Measurements from ENCODE around the gene MPZ. TPM values are rescaled to one million over a fixed set of nuclear protein-coding genes. Genes with fewer than 3 reads are reported as not detected.

The MPZ gene
- total RNA-seq, 1 donor from 2014 or later: 16.4 TPM

- H3K9me3 Mint-ChIP-seq (ENCODE audit: unreplicated experiment): no peaks in the 10 kb centered on the region
- H3K4me3 Mint-ChIP-seq (ENCODE audit: unreplicated experiment): no peak overlapping the region
- no peak for TF ChIP-seq CTCF (IDR thresholded peaks at IDR 0.05; ENCODE audit: partially characterized antibody, unreplicated experiment)
- DNase-seq: no peak
- H3K27me3 Mint-ChIP-seq (ENCODE audit: unreplicated experiment): peaks cover 4% of the 10 kb centered on the region
- H3K36me3 Mint-ChIP-seq (ENCODE audit: unreplicated experiment): no peaks in the 10 kb centered on the region
- no peak overlapping the region for H3K27ac Mint-ChIP-seq (ENCODE audit: unreplicated experiment)
- peaks cover 14% of the 10 kb centered on the region for H3K4me1 Mint-ChIP-seq (ENCODE audit: low read depth, unreplicated experiment)
These were observed 9.3 kb downstream of the MPZ start for GRCh38 chr1:161300478-161300877.

GRCh38 chr1:161299347-161299746, 10.4 kb downstream of the MPZ start:
- H3K4me3 Mint-ChIP-seq (ENCODE audit: unreplicated experiment): no peak overlapping the region
- peaks cover 4% of the 10 kb centered on the region for H3K27me3 Mint-ChIP-seq (ENCODE audit: unreplicated experiment)
- no peak for DNase-seq
- H3K4me1 Mint-ChIP-seq (ENCODE audit: low read depth, unreplicated experiment): peaks cover 10% of the 10 kb centered on the region
- no peak overlapping the region for H3K27ac Mint-ChIP-seq (ENCODE audit: unreplicated experiment)
- H3K36me3 Mint-ChIP-seq (ENCODE audit: unreplicated experiment): no peaks in the 10 kb centered on the region
- no peak for TF ChIP-seq CTCF (IDR thresholded peaks at IDR 0.05; ENCODE audit: partially characterized antibody, unreplicated experiment)
- no peaks in the 10 kb centered on the region for H3K9me3 Mint-ChIP-seq (ENCODE audit: unreplicated experiment)

- no peak for DNase-seq
- Mint-ChIP-seq H3K27me3 (ENCODE audit: unreplicated experiment) (peaks cover 4% of the 10 kb centered on the region), H3K27ac (ENCODE audit: unreplicated experiment) (no peak overlapping the region)
These were observed 11.7 kb downstream of the MPZ start for GRCh38 chr1:161298116-161298515.

GRCh38 chr1:161297415-161297814, 12.4 kb downstream of the MPZ start:
- H3K9me3 Mint-ChIP-seq (ENCODE audit: unreplicated experiment): peaks cover 1% of the 10 kb centered on the region
- H3K27ac Mint-ChIP-seq (ENCODE audit: unreplicated experiment): no peak overlapping the region
- H3K4me1 Mint-ChIP-seq (ENCODE audit: low read depth, unreplicated experiment): peaks cover 2% of the 10 kb centered on the region
- no peak overlapping the region for H3K4me3 Mint-ChIP-seq (ENCODE audit: unreplicated experiment)
- DNase-seq: no peak
- peaks cover 4% of the 10 kb centered on the region for H3K27me3 Mint-ChIP-seq (ENCODE audit: unreplicated experiment)
- no peaks in the 10 kb centered on the region for H3K36me3 Mint-ChIP-seq (ENCODE audit: unreplicated experiment)
- TF ChIP-seq CTCF (IDR thresholded peaks at IDR 0.05; ENCODE audit: partially characterized antibody, unreplicated experiment): no peak

More at GRCh38 chr1:161298116-161298515, 11.7 kb downstream of the MPZ start:
- Mint-ChIP-seq H3K36me3 (ENCODE audit: unreplicated experiment) (no peaks in the 10 kb centered on the region), H3K4me3 (ENCODE audit: unreplicated experiment) (no peak overlapping the region), H3K4me1 (ENCODE audit: low read depth, unreplicated experiment) (peaks cover 2% of the 10 kb centered on the region), H3K9me3 (ENCODE audit: unreplicated experiment) (peaks cover 1% of the 10 kb centered on the region)
- TF ChIP-seq CTCF (IDR thresholded peaks at IDR 0.05; ENCODE audit: partially characterized antibody, unreplicated experiment): no peak

GRCh38 chr1:161290779-161291178, 19.0 kb downstream of the MPZ start:
- TF ChIP-seq CTCF (IDR thresholded peaks at IDR 0.05; ENCODE audit: partially characterized antibody, unreplicated experiment): no peak

More at GRCh38 chr1:161290779-161291178, 19.0 kb downstream of the MPZ start:
- no peaks in the 10 kb centered on the region for H3K4me1 Mint-ChIP-seq (ENCODE audit: low read depth, unreplicated experiment)
- peaks cover 3% of the 10 kb centered on the region for H3K9me3 Mint-ChIP-seq (ENCODE audit: unreplicated experiment)
- no peak for DNase-seq
- no peaks in the 10 kb centered on the region for H3K36me3 Mint-ChIP-seq (ENCODE audit: unreplicated experiment)
- no peak overlapping the region for H3K4me3 Mint-ChIP-seq (ENCODE audit: unreplicated experiment)
- H3K27ac Mint-ChIP-seq (ENCODE audit: unreplicated experiment): no peak overlapping the region
- no peaks in the 10 kb centered on the region for H3K27me3 Mint-ChIP-seq (ENCODE audit: unreplicated experiment)
